Activated CD4-positive, alpha-beta T cell treated with anti-CD3 and anti-CD28 coated beads for 1 hour (primary cell): Measurements from ENCODE around the gene CATSPERE.
"Not testable (repeated sequence)": the region's sequence is repeated elsewhere in the genome, so short reads cannot be mapped to it uniquely, and the experiment has no call there.

ENCODE experiments used
- DNase-seq: peaks from one replicate; pipeline ENCODE4 v3.0.0-alpha.2; 2020

The CATSPERE gene

GRCh38 chr1:244639561-244639960 lies 178.5 kb downstream of the CATSPERE start:
- no peak for DNase-seq

- DNase-seq, result no peak
Measured at GRCh38 chr1:244640917-244641316, 179.8 kb downstream of the CATSPERE start.

GRCh38 chr1:244642526-244642925 lies 181.5 kb downstream of the CATSPERE start:
- DNase-seq, result no peak

GRCh38 chr1:244642988-244643387 lies 181.9 kb downstream of the CATSPERE start:
- no peak for DNase-seq

GRCh38 chr1:244645414-244645813 lies 184.3 kb downstream of the CATSPERE start:
- no peak for DNase-seq

- no peak for DNase-seq
Measured at GRCh38 chr1:244645890-244646289, 184.8 kb downstream of the CATSPERE start.

- no peak for DNase-seq
Measured at GRCh38 chr1:244647819-244648218, 186.7 kb downstream of the CATSPERE start.

- DNase-seq, result no peak
Measured at GRCh38 chr1:244651956-244652622, 191.0 kb downstream of the CATSPERE start.

- DNase-seq, result peak; percentile 94
Measured at GRCh38 chr1:244652623-244653438, 191.8 kb downstream of the CATSPERE start, which contains the start of gene DESI2. TSS of gene DESI2 (plus strand) at chr1:244653126. CDS start at chr1:244653314, 188 bp downstream.

- no peak for DNase-seq
Measured at GRCh38 chr1:244653439-244654107, 192.5 kb downstream of the CATSPERE start.

- no peak for DNase-seq
Measured at GRCh38 chr1:244654108-244655038, 193.3 kb downstream of the CATSPERE start.

- no peak for DNase-seq
Measured at GRCh38 chr1:244655186-244655585, 194.1 kb downstream of the CATSPERE start.

GRCh38 chr1:244657421-244657820 lies 196.3 kb downstream of the CATSPERE start:
- DNase-seq, result no peak

- DNase-seq, result no peak
Measured at GRCh38 chr1:244659694-244660093, 198.6 kb downstream of the CATSPERE start.

GRCh38 chr1:244660595-244660994 lies 199.5 kb downstream of the CATSPERE start:
- no peak for DNase-seq

- not testable (repeated sequence) for DNase-seq
Measured at GRCh38 chr1:244661569-244662312, 200.7 kb downstream of the CATSPERE start.

- DNase-seq, result no peak
Measured at GRCh38 chr1:244662599-244662998, 201.5 kb downstream of the CATSPERE start.

- no peak for DNase-seq
Measured at GRCh38 chr1:244664353-244664752, 203.3 kb downstream of the CATSPERE start.

GRCh38 chr1:244665771-244666217 lies 204.7 kb downstream of the CATSPERE start:
- no peak for DNase-seq

GRCh38 chr1:244666672-244667418 lies 205.8 kb downstream of the CATSPERE start:
- DNase-seq, result not testable (repeated sequence)

- DNase-seq, result no peak
Measured at GRCh38 chr1:244667797-244668196, 206.7 kb downstream of the CATSPERE start.
